HEK293 (cell line): ENCODE data around the gene ANP32A.
A peak's percentile ranks its signal among the peaks of the same experiment; 100 is the strongest.

ENCODE experiments used
- BCL11A ChIP-seq: fragments of 450-650 bp; formaldehyde crosslinking; IDR thresholded peaks from 2 replicates; pipeline ENCODE4 v1.5.1; 2016; ENCODE audit warnings: low read depth, missing biosample characterization, missing genetic modification characterization
- OVOL3 ChIP-seq: fragments of 450-650 bp; formaldehyde crosslinking; IDR thresholded peaks from 2 replicates; pipeline ENCODE4 v1.5.1; 2016; ENCODE audit warnings: missing biosample characterization, missing genetic modification characterization
- PATZ1 ChIP-seq: fragments of 450-650 bp; formaldehyde crosslinking; IDR thresholded peaks from 2 replicates; pipeline ENCODE4 v1.5.1; 2016; ENCODE audit warnings: missing biosample characterization, missing genetic modification characterization
- SCRT1 ChIP-seq: fragments of 450-650 bp; formaldehyde crosslinking; IDR thresholded peaks from 2 replicates; pipeline ENCODE4 v1.5.1; 2016; ENCODE audit warnings: missing biosample characterization, missing genetic modification characterization, borderline replicate concordance
- SP2 ChIP-seq: fragments of 450-650 bp; formaldehyde crosslinking; IDR thresholded peaks from 2 replicates; pipeline ENCODE4 v1.5.1; 2016; ENCODE audit warnings: missing biosample characterization, missing genetic modification characterization
- TSHZ1 ChIP-seq: fragments of 450-650 bp; formaldehyde crosslinking; IDR thresholded peaks from 2 replicates; pipeline ENCODE4 v1.5.1; 2016; ENCODE audit warnings: missing biosample characterization, missing genetic modification characterization, borderline replicate concordance
- YY2 ChIP-seq: fragments of 450-650 bp; formaldehyde crosslinking; IDR thresholded peaks from 2 replicates; pipeline ENCODE4 v1.5.1; 2016; ENCODE audit warnings: missing biosample characterization, missing genetic modification characterization
- ZBTB48 ChIP-seq: fragments of 450-650 bp; formaldehyde crosslinking; IDR thresholded peaks from 2 replicates; pipeline ENCODE4 v1.5.1; 2016; ENCODE audit warnings: missing biosample characterization, missing genetic modification characterization
- ZFHX2 ChIP-seq: fragments of 450-650 bp; formaldehyde crosslinking; conservative IDR thresholded peaks from 2 replicates; pipeline ENCODE4 v1.5.1; 2016; ENCODE audit warnings: missing biosample characterization, missing genetic modification characterization
- ZFP37 ChIP-seq: fragments of 450-650 bp; formaldehyde crosslinking; IDR thresholded peaks from 2 replicates; pipeline ENCODE4 v1.5.1; 2016; ENCODE audit warnings: missing biosample characterization, missing genetic modification characterization
- ZNF155 ChIP-seq: fragments of 450-650 bp; formaldehyde crosslinking; IDR thresholded peaks from 2 replicates; pipeline ENCODE4 v1.5.1; 2016; ENCODE audit warnings: missing biosample characterization, missing genetic modification characterization
- ZNF16 ChIP-seq: fragments of 450-650 bp; formaldehyde crosslinking; IDR thresholded peaks from 2 replicates; pipeline ENCODE4 v1.5.1; 2016; ENCODE audit warnings: low read depth, missing biosample characterization, missing genetic modification characterization
- ZNF175 ChIP-seq: fragments of 450-650 bp; formaldehyde crosslinking; IDR thresholded peaks from 2 replicates; pipeline ENCODE4 v1.5.1; 2016; ENCODE audit warnings: missing biosample characterization, missing genetic modification characterization
- ZNF184 ChIP-seq: fragments of 450-650 bp; IDR thresholded peaks from 2 replicates; pipeline ENCODE4 v1.5.1; 2018; ENCODE audit warnings: missing biosample characterization, mild to moderate bottlenecking, missing genetic modification characterization
- ZNF211 ChIP-seq: fragments of 450-650 bp; formaldehyde crosslinking; IDR thresholded peaks from 2 replicates; pipeline ENCODE4 v1.5.1; 2016; ENCODE audit warnings: low read depth, missing biosample characterization, missing genetic modification characterization
- ZNF23 ChIP-seq: fragments of 450-650 bp; formaldehyde crosslinking; IDR thresholded peaks from 2 replicates; pipeline ENCODE4 v1.5.1; 2016; ENCODE audit warnings: missing biosample characterization, missing genetic modification characterization, borderline replicate concordance
- ZNF248 ChIP-seq: fragments of 450-650 bp; formaldehyde crosslinking; IDR thresholded peaks from 2 replicates; pipeline ENCODE4 v1.5.1; 2017; ENCODE audit warnings: missing biosample characterization, missing genetic modification characterization
- ZNF416 ChIP-seq: fragments of 450-650 bp; formaldehyde crosslinking; IDR thresholded peaks from 2 replicates; pipeline ENCODE4 v1.5.1; 2016; ENCODE audit warnings: missing biosample characterization, missing genetic modification characterization
- ZNF48 ChIP-seq: fragments of 450-650 bp; formaldehyde crosslinking; IDR thresholded peaks from 2 replicates; pipeline ENCODE4 v1.5.1; 2016; ENCODE audit warnings: missing biosample characterization, missing genetic modification characterization
- ZNF514 ChIP-seq: fragments of 450-650 bp; formaldehyde crosslinking; IDR thresholded peaks from 2 replicates; pipeline ENCODE4 v1.5.1; 2016; ENCODE audit warnings: missing biosample characterization, missing genetic modification characterization
- ZNF558 ChIP-seq: fragments of 450-650 bp; formaldehyde crosslinking; IDR thresholded peaks from 2 replicates; pipeline ENCODE4 v1.5.1; 2016; ENCODE audit warnings: missing biosample characterization, missing genetic modification characterization
- ZNF561 ChIP-seq: fragments of 450-650 bp; IDR thresholded peaks from 2 replicates; pipeline ENCODE4 v1.5.1; 2018; ENCODE audit warnings: missing biosample characterization, missing genetic modification characterization, borderline replicate concordance
- ZNF580 ChIP-seq: fragments of 450-650 bp; formaldehyde crosslinking; IDR thresholded peaks from 2 replicates; pipeline ENCODE4 v1.5.1; 2016; ENCODE audit warnings: missing biosample characterization, missing genetic modification characterization
- ZNF621 ChIP-seq: fragments of 450-650 bp; formaldehyde crosslinking; IDR thresholded peaks from 2 replicates; pipeline ENCODE4 v1.5.1; 2017; ENCODE audit warnings: missing biosample characterization, missing genetic modification characterization
- ZNF639 ChIP-seq: fragments of 450-650 bp; formaldehyde crosslinking; IDR thresholded peaks from 2 replicates; pipeline ENCODE4 v1.5.1; 2016; ENCODE audit warnings: missing biosample characterization, missing genetic modification characterization
- ZNF664 ChIP-seq: fragments of 450-650 bp; formaldehyde crosslinking; IDR thresholded peaks from 2 replicates; pipeline ENCODE4 v1.5.1; 2016; ENCODE audit warnings: missing biosample characterization, missing genetic modification characterization
- ZNF707 ChIP-seq: fragments of 450-650 bp; formaldehyde crosslinking; IDR thresholded peaks from 2 replicates; pipeline ENCODE4 v1.5.1; 2016; ENCODE audit warnings: missing biosample characterization, missing genetic modification characterization
- ZSCAN18 ChIP-seq: fragments of 450-650 bp; formaldehyde crosslinking; IDR thresholded peaks from 2 replicates; pipeline ENCODE4 v1.5.1; 2016; ENCODE audit warnings: missing biosample characterization, missing genetic modification characterization
- ZSCAN30 ChIP-seq: fragments of 450-650 bp; IDR thresholded peaks from 2 replicates; pipeline ENCODE4 v1.5.1; 2018; ENCODE audit warnings: missing biosample characterization, mild to moderate bottlenecking, missing genetic modification characterization, moderate library complexity
- ZXDB ChIP-seq: fragments of 450-650 bp; formaldehyde crosslinking; IDR thresholded peaks from 2 replicates; pipeline ENCODE4 v1.5.1; 2016; ENCODE audit warnings: missing biosample characterization, missing genetic modification characterization
- TF ChIP-seq, protein P1 (sequence below): fragments of 450-650 bp; formaldehyde crosslinking; optimal IDR thresholded peaks from 2 replicates; pipeline ENCODE3; 2016; ENCODE audit warnings: missing biosample characterization, mild to moderate bottlenecking, missing genetic modification characterization

The ANP32A gene

DNA sequence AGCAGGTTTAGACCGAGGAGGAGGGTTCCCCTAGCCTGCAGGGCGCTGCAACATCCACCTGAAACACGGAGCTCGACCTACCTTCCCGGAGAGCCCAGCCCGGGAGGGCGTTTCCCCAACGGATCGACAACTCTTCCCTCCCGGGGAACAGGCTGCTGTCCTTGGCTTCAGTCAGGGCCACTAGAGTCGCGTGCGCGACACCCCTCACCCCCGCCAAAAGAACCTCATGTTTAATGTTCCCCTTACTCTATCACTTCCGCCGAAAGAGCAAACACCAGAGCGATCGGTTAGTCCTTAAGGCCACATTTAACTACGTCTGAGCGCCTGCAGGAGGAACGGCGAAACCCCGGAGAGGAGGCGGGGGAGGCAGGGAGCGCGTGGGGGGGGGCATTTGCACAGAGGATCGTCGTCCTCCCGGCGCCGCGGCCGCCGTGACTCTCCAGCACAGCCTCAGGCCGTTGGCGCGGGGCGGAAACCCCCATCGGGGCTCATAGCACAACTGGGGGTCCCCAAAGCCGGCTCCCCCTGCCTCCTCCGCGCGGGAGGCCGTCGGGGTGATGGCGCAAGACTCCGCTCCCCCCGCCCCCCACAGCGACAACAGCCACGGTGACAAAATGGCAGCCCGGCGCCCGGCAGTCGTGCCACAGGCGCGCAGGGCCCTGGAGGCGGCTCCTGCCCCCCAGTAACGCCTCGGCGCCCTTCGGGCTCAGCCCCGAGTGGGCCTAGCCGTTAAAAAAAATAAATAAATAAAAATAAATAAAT lies 3.2 kb downstream of the ANP32A start (continued):
- no peak for TF ChIP-seq ZSCAN30
- no peak for TF ChIP-seq ZNF558
- TF ChIP-seq ZNF155 (tag by site-specific recombination) = no peak
- TF ChIP-seq YY2 (tag by site-specific recombination) = peak; percentile 53; the same call in 1 of the 2 replicates
- peak; percentile 54 for TF ChIP-seq SP2
- TF ChIP-seq ZNF211 (tag by site-specific recombination) = no peak
- no peak for TF ChIP-seq ZNF175 (tag by site-specific recombination)
- no peak for TF ChIP-seq ZNF48 (tag by site-specific recombination)
- no peak for TF ChIP-seq ZNF16 (tag by site-specific recombination)
- no peak for TF ChIP-seq TSHZ1 (tag by site-specific recombination)
- TF ChIP-seq ZNF416 = no peak
- TF ChIP-seq ZSCAN18 (tag by site-specific recombination) = no peak
- no peak for TF ChIP-seq SCRT1
- no peak for TF ChIP-seq ZNF639 (tag by site-specific recombination)
- TF ChIP-seq, protein P1, sequence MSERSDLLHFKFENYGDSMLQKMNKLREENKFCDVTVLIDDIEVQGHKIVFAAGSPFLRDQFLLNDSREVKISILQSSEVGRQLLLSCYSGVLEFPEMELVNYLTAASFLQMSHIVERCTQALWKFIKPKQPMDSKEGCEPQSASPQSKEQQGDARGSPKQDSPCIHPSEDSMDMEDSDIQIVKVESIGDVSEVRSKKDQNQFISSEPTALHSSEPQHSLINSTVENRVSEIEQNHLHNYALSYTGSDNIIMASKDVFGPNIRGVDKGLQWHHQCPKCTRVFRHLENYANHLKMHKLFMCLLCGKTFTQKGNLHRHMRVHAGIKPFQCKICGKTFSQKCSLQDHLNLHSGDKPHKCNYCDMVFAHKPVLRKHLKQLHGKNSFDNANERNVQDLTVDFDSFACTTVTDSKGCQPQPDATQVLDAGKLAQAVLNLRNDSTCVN = peak; percentile 74
- no peak for TF ChIP-seq ZNF580 (tag by site-specific recombination)
- no peak for TF ChIP-seq ZNF248 (tag by site-specific recombination)
- no peak for TF ChIP-seq ZNF23
- TF ChIP-seq BCL11A (tag by site-specific recombination) = no peak
- no peak; the same call in 1 of the 2 replicates for TF ChIP-seq ZBTB48 (tag by site-specific recombination)
- no peak for TF ChIP-seq ZNF664
- TF ChIP-seq ZNF514 = no peak
- peak; percentile 50; the same call in 1 of the 2 replicates for TF ChIP-seq ZFHX2 (tag by site-specific recombination)
- no peak for TF ChIP-seq OVOL3 (tag by site-specific recombination)
- TF ChIP-seq ZFP37 = peak; percentile 16; the same call in 1 of the 2 replicates
- TF ChIP-seq PATZ1 (tag by site-specific recombination) = peak; percentile 96
- TF ChIP-seq ZNF707 (tag by site-specific recombination) = no peak
- TF ChIP-seq ZNF184 (tag by site-specific recombination) = no peak
- no peak for TF ChIP-seq ZNF621
- TF ChIP-seq ZXDB (tag by site-specific recombination) = peak; percentile 44
- TF ChIP-seq ZNF561 (tag by site-specific recombination) = no peak
